Stimulated activated CD4-positive, alpha-beta T cell treated with anti-CD3 and anti-CD28 coated beads, Interleukin-1b, Interleukin-23, amount 100 ng/mL, for 48 hours (primary cell): ENCODE results near the gene ARHGAP29.

Source experiments
- DNase-seq: peaks from one replicate; pipeline ENCODE4 v3.0.0-alpha.2; 2020

Gene ARHGAP29

DNA sequence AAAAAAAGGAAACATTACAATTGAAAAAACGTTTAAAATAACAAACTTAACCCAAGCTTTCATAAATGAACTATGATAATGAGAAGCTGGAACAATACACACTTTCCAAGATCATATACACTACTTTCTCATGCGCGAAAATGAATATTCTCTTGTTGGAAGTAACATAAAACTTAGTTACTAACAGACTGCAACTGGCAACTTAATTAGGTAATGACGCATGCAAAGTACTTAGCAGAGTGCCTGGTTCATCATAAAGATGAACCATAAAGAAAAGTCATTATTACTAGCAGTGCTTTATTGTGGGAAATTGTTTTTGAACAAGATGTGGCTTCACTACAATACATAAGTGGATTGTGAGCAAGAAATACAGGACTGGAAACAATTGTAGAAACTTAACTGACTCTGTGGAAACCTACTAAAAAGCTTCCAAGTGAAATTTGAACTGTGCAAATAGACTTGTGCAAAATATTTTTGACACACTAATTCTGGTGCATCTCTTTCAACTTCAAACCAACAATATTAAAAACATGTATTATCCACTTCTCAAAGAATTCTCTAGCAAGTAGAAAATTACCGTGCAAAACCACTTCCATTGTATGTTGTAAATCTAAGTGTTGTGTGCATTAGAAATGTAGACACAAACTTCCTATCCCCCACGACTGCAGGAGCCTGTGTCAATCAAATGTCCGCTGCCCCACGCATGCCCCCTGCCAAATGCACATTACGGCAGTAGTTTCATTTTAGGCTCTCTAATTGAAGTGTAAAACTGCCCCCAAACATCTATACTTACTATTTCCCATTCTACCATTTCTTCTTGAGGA is 2.0 kb downstream of the ARHGAP29 start:
- DNase-seq, result no peak

DNA sequence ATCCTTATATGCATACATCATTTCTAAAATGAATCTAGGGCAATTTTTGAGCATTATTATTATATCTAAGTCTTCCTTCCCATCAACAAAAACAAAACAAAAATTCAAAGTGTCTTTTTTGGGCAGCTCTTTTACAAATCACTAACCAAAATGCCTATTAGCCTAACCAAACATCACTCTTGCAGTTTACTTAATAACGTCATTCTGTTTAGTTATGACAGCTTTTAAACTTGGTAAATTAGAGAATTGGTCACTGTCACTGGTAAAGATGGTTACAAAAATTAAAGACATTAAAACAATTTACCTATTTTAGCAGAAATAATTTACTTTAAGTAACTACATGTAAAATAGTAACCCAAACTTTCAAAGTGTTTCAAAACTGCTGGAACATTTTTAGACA is 2.8 kb downstream of the ARHGAP29 start:
- no peak for DNase-seq

DNA sequence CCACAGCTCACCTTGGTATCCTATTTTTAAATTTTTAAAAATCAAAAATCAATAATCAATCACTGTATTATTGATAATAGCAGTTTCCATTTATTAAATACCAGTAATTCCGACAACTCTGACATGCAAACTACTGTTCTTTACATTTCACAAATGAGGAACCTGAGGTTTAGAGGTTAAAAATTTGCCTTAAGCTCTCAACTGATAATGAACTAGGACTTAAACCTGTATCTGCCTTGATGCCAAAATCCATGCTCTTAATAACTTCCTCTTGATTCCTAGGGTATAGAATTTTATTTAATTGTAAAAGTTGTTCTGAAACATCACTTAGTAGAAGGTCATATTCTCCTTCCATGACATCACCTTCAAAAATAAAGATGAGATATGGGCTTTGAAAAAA is 5.6 kb downstream of the ARHGAP29 start:
- no peak for DNase-seq

DNA sequence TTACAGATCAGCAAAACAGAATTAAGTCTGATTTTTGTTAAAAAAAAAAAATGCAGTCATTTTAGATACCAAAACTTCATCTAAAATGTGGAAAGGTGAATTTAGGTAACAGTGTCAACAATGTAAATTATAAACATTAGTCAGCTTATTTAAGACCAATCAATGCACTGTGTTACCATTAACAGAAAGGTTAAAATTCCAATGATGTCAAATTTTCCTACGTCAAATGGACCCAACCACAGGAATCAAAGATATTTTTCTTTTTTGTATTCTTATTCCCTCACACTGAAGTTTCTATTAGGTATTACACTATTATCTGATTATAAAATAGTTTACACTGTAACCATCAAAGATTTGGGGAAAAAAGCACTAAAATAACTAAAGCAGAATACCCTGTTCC is 6.5 kb downstream of the ARHGAP29 start:
- DNase-seq, result no peak

DNA sequence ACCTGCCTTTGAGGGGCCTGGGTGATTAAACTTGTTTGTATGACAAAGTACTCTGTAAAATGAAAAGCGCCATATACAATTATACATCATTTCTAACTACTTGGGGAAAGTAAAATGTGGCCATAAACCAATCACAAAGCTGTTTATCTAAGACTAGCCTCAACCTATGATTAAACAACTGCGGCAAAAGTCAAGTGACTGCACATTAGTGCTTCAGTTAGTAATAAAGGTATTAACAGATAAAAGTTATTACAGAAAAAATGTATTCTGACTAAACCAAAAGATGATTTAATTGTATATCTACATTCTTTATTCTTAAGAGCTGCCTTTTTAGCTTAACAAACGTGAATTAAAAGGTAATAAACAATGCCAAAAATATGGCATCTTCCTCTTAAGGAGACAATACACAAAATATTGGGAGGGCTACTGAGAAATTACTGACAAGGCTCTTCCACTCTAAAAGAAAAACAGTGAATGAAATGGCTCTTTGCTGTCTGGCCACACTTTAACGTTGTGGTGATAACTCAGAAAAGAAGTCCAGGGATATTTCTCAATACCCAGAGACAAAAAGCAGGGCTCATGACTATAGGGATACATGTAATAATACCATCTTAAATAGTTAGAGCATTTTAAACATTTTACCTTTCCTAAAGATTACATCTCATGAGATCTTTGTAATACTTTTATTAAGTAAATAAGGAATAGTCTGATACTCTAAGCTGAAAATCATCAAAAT is 8.6 kb downstream of the ARHGAP29 start:
- no peak for DNase-seq

DNA sequence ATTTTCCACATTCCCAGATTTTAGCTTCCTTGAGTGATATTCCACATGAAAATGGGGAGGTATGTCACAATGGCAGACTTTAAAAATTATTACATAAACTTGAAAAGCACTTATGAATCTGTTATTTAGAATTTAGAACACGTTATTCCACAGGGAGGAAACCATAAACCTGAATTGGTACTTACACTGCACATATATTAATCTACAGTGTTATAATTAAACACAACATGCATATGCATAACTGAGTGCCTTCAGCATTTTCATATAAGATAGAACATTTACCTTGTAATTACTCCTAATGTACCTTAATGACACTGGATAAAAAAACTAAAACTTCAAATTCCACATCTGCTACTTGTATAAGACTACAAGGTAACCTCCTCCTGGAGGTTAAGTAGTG is 9.8 kb downstream of the ARHGAP29 start:
- no peak for DNase-seq

DNA sequence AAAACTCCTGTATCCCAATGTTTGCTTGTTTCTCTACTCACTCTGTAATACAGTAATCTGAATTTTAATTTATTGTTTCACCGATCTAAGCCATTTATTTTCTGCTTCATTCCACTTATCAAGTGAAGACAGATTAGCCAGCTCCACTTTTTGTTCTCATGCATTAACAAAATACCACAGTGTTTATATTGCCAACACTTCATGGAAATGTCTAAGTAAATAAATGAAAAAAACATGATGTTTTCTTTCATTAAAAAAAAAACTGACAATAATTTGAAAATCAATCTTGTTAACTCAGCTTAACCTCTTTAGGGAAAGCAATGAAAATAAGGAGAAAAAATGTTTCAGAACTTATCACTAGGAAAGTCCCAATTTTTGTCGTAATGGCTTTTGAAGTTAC is 11.5 kb downstream of the ARHGAP29 start:
- no peak for DNase-seq

DNA sequence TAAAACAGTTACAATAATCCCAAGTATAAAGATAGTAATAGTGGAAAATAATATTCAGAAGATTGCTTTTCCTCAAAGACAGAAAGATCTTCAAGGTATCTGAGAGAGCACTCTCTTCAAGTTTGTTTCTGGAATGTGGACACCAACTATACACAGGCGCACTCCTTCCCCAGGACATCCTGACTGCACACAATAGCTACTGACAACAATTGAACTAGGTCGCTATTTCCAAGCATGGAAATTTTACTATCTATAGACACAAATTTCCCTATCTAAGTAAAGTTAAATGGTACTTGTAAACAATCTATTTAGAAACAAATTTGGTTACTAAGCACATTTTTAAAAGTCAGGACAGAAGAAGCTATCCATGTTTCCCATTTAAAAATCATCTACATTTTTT is 19.1 kb downstream of the ARHGAP29 start:
- DNase-seq, result no peak

DNA sequence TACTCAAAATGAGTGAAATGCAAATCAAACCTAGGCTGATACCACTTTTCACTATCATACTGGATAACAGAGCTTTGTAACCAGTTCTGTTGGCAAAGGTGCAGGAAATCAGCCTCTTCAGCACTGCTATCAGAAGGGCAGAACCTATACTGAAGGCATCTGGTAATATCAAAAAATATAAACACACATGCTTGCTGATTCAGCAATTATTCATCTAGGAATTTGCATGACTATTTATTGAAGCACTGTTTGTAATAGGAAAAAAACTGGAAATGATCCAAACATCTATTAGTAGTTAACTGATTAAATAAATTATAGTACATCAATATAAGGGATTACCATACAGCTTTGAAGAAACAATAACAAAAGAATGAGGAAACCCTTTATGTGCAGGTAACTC is 21.4 kb downstream of the ARHGAP29 start:
- no peak for DNase-seq

DNA sequence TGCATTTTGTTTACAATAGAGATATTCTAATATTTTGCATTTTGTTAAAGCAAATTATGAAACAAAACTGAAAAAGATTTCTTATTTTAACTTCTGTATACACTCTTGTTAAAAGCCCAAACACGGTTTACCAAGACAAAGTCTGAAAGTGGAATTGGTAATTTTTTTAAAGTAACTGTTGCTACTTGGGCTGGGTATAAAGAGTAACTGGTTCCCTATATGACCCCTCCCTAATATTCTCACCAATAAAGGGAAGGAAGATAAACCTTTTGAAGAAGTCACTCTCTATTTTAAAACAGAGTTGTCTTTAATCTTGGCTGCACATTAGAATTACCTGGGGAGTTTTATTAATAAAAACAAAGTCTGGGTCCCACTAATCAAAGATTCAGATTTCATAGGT is 27.4 kb downstream of the ARHGAP29 start:
- no peak for DNase-seq

DNA sequence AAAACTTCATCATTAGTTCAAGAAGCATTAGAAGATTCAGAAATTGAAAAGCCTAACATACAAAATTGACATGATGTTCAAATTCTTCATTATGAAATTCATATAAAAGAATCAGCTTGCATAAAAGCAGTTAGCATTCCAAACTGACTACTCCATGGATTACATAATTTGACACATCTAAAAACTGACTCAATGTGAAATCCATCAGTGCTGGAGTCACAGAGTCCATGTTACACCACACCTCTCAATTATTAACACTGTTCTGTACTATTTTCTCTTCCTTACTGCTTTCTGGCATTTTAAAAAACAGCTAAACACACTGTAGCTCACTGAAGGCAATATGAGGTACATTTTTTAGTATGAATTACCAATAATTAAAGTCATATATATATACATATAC is 28.0 kb downstream of the ARHGAP29 start:
- no peak for DNase-seq

DNA sequence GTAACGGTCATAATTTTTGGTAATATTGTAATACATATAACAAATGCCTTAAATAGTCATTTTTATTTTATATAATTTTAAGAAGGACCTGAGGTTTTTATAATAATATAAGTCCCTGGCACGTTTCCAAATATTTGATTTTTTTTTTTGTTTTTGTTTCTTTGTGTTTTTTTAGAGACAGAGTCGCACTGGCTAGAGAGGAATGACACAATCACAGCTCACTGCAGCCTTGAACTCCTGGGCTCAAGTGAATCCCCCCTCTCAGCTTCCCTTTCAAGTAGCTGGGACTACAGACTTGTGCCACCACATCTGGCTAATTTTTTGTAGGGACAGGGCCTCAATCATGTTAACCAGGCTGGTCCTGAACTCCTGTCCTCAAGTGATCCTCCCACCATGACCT is 29.7 kb downstream of the ARHGAP29 start:
- DNase-seq, result no peak

DNA sequence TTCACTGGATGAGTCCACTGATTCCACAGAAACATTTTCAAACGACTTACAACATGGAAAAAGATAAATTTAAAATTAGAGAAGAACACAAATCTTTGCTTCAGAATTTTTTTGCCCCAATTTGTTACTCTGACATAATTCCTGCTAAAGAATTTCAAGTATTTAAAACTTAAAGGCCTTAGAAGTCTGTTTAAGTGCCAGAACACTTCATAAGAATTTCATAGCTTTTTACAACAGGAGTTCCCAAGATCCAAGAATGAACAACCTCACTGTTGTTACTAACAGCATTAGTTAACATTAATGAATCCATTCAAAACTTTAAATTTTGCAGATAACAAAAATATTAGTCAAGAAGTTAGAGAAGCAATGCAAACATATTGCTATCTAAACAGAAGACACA is 31.7 kb downstream of the ARHGAP29 start:
- no peak for DNase-seq

DNA sequence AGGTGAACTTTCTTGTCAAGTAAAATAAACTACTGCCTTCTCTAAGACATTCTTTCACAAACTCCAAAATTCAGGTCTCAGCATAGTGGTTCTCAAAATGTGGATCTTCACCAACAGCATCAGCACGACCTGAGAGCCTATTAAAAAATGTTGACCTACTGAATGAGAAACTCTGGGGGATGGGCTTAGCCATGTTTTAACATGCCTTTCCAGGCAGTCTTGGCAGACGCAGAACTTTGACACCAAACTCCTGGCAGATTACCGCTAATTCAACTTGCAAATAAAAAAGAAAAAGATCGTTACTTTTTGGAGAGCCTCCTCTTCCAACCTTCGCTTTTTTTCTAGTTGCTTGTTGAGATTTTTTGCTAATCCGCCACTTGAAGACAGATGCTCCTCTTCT is 35.1 kb downstream of the ARHGAP29 start:
- DNase-seq, result no peak

DNA sequence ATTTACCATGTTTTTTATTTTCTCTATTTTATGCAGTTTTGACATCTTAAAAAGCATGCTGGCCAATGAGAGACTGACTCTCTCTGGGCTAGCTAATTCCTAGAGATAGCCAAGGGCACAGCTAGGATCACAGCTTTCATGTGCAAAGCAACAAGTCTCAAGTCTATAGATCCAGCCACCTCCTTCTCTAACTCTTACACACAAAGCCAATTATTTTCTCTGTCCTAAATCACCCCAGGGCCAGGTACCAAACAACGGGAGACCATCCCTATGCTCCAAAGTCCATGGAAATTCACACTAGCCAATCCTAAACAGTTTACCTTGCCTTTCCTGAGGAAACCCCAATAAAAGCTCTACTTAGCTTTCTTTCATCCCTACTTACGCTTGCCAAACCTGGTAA is 38.0 kb downstream of the ARHGAP29 start:
- DNase-seq, result no peak

DNA sequence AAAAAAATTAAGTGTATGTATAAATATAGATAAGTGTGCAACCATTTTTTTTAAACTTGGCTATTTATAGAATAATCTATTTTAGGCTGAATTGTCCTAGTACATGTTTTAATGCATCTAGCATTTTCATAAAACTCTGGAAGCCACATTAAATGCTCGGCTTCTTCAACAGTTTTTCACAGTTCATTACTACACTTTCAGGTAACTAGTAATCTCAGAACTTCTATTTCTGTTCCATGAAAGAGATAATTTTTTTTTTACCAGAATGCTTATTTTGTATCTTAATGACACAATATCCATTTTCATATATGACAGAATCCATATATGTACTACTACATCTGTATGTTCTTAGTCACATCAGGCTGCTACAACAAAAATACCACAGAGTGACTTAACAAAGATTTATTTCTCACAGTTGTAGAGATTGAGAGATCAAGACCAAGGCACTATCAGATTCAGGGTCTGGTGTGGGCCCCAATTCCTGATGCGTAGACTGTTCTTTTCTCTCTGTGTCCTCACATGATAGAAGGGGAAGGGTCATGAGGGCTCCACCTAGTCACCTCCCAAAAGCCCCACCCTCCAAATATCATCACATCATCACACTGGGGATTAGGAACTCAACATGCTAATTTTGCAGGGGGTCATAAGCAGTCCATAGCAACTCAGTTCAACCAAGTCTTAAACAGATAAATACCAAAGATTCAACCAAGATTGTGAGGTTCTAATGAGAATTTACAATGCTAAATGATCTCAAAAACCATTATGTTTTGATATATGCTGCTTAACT is 43.1 kb downstream of the ARHGAP29 start:
- DNase-seq, result no peak

DNA sequence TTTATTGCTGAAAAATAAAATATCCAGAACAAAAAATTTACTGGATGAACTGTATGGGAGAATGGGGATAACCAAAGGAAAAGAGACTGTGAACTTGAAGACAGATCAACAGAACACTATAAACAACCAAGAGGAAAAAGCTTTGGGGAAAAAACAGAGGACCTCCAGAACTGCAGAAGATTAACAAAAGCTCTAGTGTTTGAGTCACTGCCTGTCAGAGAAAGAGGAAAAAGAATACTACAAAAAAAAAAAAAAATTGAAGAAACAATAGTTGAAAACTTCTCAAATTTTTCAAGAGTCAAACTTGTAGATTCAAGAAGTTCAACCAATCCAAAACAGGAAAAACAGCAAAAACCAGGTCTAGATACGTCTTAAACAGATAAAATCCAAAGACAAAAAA is 44.3 kb downstream of the ARHGAP29 start:
- DNase-seq, result no peak

DNA sequence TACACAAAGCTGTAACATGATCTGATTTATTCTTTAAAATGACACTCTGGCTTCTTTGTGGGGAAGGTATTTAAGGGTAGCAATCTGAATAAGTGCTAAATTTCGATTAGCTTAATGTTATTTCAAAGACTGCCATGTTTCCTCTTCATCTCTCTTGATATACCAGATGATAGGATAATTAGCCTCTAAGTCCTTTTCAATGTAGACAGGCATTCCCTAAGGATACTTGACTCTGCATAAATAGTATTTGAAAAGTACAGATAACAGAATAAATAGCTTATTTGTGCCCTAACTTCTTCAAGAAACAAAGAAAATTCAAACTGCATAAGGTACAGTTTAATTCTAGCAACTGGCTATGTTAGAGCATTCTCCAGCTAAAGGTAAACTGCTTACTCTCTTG is 46.2 kb downstream of the ARHGAP29 start:
- no peak for DNase-seq

DNA sequence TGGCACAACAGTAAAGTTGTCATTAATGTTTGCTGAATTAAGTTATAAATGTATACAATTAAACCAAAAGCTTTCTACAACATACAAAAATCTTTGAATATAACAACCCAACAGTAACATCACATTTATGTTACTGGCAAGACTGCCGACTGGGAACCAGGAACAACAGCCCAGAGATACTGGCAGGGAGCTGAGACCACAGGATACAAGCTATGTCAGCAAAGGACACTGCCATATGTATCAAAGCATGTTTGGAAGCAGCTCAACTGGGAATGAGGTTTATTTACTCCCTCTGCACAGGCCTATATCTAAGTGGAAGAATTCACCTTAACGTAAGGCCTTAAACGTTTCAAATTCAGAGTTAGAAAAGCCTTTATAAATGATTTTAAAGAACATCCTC is 50.4 kb downstream of the ARHGAP29 start:
- no peak for DNase-seq

DNA sequence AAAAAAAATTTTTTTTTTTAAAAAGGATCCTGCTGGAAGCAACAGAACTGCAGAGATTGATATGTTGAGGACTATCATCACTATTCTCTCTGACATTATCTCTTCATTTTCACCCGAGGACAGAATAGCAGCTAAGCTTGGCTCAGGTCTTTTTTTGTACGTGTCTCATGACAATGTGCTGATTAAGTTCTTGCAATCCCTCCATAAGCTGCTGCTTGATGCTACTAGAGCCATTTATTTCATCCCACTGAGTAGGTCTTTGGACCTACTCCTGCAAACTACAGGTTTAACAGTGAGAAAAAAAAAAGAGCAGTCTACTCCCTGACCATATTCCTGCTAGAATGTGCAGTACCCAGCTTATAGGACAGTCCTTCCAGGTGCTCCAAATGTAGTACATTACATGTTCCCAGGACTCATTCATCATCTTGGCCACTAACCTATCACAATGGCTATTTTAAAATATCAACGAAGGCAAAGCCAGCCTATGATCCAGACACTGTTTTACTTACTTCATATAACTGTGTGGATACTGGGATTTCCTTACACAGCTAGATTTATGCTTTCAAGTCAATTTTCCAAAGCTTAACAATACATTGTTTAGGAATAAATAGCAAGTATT is 54.1 kb downstream of the ARHGAP29 start:
- no peak for DNase-seq

DNA sequence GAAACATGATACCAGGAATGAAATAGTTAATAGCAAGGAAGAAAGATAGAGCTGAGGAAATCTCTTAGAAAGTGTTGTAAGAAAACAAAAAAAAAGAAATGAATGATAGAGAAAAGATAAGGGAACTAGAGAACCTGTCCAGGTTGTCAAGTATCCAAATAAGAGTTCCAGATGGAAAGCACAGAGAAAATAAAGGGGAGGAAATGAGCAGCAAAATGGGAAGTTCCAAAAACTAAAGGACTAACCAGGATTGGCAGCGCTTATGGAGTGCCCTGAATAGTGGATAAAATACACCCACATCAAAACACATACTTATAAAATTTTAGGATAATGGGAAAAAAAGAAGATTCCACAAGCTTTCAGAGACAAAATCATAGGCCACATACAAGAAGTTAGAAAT is 55.2 kb downstream of the ARHGAP29 start:
- DNase-seq, result no peak

DNA sequence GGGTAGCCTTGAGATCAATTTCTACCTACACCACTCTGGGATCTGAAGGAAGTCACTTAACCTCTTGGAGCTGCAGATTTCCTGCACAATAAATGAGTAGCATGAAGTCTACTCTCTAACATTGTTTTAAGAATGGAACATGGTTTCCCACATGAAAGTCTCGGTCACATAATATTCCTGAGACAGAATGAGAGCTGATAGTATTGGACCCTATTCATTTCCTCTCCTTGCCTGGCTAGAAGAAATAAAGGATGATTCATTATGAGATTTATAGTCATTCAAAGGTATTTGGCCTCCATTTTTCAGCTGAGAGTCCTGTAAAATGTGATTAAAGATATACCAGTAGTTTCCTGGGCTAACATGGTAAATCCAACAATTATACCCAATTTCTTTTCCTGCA is 56.7 kb downstream of the ARHGAP29 start:
- no peak for DNase-seq

DNA sequence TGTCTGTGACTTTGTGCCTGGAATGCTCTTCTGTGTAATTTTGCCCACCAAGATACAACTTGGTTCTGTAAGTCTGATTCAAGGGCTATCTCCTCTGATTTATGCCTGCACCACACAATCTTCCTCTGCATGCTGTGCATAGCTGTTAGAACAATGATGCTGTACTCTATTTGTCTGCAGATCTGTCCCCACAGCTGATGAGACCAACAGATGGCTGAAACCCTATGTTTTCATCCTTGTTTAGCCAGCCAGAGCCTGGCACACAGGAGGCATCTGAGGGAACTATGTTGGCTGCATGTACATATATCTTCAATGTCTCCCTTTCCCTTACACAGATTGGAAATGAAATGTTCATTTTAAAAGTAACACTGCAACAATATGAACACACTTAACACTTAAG is 58.5 kb downstream of the ARHGAP29 start:
- no peak for DNase-seq
